SU-DHL-6 (cell line): ENCODE results near the gene CSF2.

Source experiments
- EZH2phosphoT487 ChIP-seq: fragments of 200-600 bp; sonication (generic), shearing (Covaris generic); conservative IDR thresholded peaks from 2 replicates; pipeline ENCODE4 v1.6.1; 2018; ENCODE audit warnings: mild to moderate bottlenecking, antibody characterized with exemption, low read length, moderate library complexity, mixed read lengths
- TF ChIP-seq, protein P1 (sequence below): fragments of 200-600 bp; sonication (generic); IDR thresholded peaks from one replicate; pipeline ENCODE4 v1.5.1; 2017; ENCODE audit warnings: antibody characterized with exemption, mild to moderate bottlenecking, low read length, moderate library complexity; ENCODE audit not compliant: insufficient read depth, poor library complexity, severe bottlenecking

DNA sequence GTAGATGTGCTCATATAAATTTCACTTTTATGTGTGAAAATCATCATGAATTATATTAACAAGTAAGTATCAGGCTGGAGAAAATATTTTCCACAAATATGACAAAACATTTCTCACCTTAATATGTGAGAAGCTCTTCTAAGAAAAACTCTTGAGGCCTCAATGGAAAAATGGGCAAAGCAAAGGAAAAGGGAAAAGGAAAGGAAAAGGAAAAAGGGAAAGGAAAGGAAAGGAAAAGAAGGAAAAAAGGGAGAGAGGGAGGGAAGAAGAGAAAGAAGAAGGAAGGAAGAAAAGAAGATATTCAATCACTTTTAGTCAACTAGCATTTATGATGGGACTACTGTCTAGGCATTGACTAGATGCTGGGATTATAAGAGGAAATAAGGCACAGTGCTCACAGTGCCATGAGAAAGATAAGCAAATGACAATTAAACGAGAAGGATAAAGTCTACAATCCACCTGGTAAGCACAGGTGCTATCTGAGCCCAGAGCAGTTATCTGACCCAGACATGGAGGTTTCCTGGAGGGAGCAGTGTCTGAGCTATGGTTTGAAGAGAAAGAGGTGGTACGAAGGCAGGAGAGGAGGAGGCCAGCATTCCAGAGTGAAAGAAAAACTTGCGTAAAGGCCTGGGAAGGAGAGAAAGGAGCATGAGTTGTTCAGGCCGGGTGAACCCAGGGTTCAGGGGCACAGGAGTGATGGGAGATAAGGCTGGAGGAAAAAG is 43.8 kb upstream of the CSF2 start:
- no peak for TF ChIP-seq EZH2phosphoT487
- TF ChIP-seq, protein P1, sequence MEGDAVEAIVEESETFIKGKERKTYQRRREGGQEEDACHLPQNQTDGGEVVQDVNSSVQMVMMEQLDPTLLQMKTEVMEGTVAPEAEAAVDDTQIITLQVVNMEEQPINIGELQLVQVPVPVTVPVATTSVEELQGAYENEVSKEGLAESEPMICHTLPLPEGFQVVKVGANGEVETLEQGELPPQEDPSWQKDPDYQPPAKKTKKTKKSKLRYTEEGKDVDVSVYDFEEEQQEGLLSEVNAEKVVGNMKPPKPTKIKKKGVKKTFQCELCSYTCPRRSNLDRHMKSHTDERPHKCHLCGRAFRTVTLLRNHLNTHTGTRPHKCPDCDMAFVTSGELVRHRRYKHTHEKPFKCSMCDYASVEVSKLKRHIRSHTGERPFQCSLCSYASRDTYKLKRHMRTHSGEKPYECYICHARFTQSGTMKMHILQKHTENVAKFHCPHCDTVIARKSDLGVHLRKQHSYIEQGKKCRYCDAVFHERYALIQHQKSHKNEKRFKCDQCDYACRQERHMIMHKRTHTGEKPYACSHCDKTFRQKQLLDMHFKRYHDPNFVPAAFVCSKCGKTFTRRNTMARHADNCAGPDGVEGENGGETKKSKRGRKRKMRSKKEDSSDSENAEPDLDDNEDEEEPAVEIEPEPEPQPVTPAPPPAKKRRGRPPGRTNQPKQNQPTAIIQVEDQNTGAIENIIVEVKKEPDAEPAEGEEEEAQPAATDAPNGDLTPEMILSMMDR, result no peak
